ENCODE data around the gene HAAO. TPM values are rescaled to one million over a fixed set of nuclear protein-coding genes. Genes with fewer than 3 reads are reported as not detected.

Gene HAAO
- total and polyA plus RNA-seq, 9 donors, result 6.2 to 33.0 (median 26.1) TPM

- intact Hi-C loops (cut with DNase I), result no loop called here
- Histone ChIP-seq H3K4me1 (ENCODE audit: insufficient read depth) (no peaks in the 10 kb centered on the region), H3K36me3 (no peaks in the 10 kb centered on the region), H3K27ac (no peak overlapping the region), H3K27me3 (no peaks in the 10 kb centered on the region), H3K4me3 (no peak overlapping the region), H3K9me3 (no peaks in the 10 kb centered on the region)
- 91 to 96% (median 94%) methylated on average over 9 of the region's 9 CpGs for WGBS, 3 donors
- TF ChIP-seq EP300 (IDR thresholded peaks at IDR 0.05), result no peak
- no peak for TF ChIP-seq POLR2A (IDR thresholded peaks at IDR 0.05)
- TF ChIP-seq, protein P1, sequence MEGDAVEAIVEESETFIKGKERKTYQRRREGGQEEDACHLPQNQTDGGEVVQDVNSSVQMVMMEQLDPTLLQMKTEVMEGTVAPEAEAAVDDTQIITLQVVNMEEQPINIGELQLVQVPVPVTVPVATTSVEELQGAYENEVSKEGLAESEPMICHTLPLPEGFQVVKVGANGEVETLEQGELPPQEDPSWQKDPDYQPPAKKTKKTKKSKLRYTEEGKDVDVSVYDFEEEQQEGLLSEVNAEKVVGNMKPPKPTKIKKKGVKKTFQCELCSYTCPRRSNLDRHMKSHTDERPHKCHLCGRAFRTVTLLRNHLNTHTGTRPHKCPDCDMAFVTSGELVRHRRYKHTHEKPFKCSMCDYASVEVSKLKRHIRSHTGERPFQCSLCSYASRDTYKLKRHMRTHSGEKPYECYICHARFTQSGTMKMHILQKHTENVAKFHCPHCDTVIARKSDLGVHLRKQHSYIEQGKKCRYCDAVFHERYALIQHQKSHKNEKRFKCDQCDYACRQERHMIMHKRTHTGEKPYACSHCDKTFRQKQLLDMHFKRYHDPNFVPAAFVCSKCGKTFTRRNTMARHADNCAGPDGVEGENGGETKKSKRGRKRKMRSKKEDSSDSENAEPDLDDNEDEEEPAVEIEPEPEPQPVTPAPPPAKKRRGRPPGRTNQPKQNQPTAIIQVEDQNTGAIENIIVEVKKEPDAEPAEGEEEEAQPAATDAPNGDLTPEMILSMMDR (IDR thresholded peaks at IDR 0.05), result no peak
- no peak for DNase-seq
These were observed 30.8 kb downstream of the HAAO start for GRCh38 chr2:42761554-42761953.

GRCh38 chr2:42758751-42759150, 33.6 kb downstream of the HAAO start:
- H3K36me3 ChIP-seq, result no peaks in the 10 kb centered on the region
- no peak overlapping the region for H3K4me3 ChIP-seq
- intact Hi-C loops (cut with DNase I), result no loop called here
- H3K9me3 ChIP-seq, result no peaks in the 10 kb centered on the region
- H3K27ac ChIP-seq, result no peak overlapping the region
- TF ChIP-seq EP300 (IDR thresholded peaks at IDR 0.05) (no peak), POLR2A (IDR thresholded peaks at IDR 0.05) (no peak)
- TF ChIP-seq, protein P1 (IDR thresholded peaks at IDR 0.05), result no peak
- H3K27me3 ChIP-seq, result no peaks in the 10 kb centered on the region
- H3K4me1 ChIP-seq (ENCODE audit: insufficient read depth), result peaks cover 5% of the 10 kb centered on the region
- DNase-seq, result no peak
- WGBS, 3 donors, result 94 to 98% (median 98%) methylated on average over 1 of the region's 1 CpG

GRCh38 chr2:42757981-42758740, 34.2 kb downstream of the HAAO start:
- no peaks in the 10 kb centered on the region for H3K36me3 ChIP-seq
- H3K9me3 ChIP-seq, result no peaks in the 10 kb centered on the region
- intact Hi-C loops (cut with DNase I), result no loop called here
- WGBS, 3 donors, result 90 to 92% (median 90%) methylated on average over 4 of the region's 4 CpGs
- DNase-seq, result no peak
- no peak for TF ChIP-seq EP300 (IDR thresholded peaks at IDR 0.05)
- TF ChIP-seq, protein P1 (IDR thresholded peaks at IDR 0.05), result no peak
- no peak for TF ChIP-seq POLR2A (IDR thresholded peaks at IDR 0.05)
- no peak overlapping the region for H3K27ac ChIP-seq
- no peak overlapping the region for H3K4me3 ChIP-seq
- peaks cover 11% of the 10 kb centered on the region for H3K4me1 ChIP-seq (ENCODE audit: insufficient read depth)
- no peaks in the 10 kb centered on the region for H3K27me3 ChIP-seq

GRCh38 chr2:42756966-42757513, 35.3 kb downstream of the HAAO start:
- no peak for DNase-seq
- Histone ChIP-seq H3K9me3 (no peaks in the 10 kb centered on the region), H3K27me3 (no peaks in the 10 kb centered on the region), H3K4me1 (ENCODE audit: insufficient read depth) (peaks cover 12% of the 10 kb centered on the region), H3K4me3 (no peak overlapping the region), H3K36me3 (no peaks in the 10 kb centered on the region), H3K27ac (no peak overlapping the region)
- TF ChIP-seq POLR2A (IDR thresholded peaks at IDR 0.05) (no peak), EP300 (IDR thresholded peaks at IDR 0.05) (no peak)
- TF ChIP-seq, protein P1 (IDR thresholded peaks at IDR 0.05), result no peak
- WGBS, 3 donors, result 80 to 92% (median 84%) methylated on average over 6 of the region's 6 CpGs
- intact Hi-C loops (cut with DNase I), result no loop called here

Data from ovary (tissue), 9 donors.